GM12874 (cell line): ENCODE measurements around the gene BHLHA15.

ENCODE experiments used
- TF ChIP-seq, protein P1 (sequence below): IDR thresholded peaks from 2 replicates; pipeline ENCODE4 v1.5.1; 2011; ENCODE audit warnings: low read depth, mild to moderate bottlenecking, control low read depth, low read length, moderate library complexity; ENCODE audit not compliant: insufficient read depth

BHLHA15 gene

DNA sequence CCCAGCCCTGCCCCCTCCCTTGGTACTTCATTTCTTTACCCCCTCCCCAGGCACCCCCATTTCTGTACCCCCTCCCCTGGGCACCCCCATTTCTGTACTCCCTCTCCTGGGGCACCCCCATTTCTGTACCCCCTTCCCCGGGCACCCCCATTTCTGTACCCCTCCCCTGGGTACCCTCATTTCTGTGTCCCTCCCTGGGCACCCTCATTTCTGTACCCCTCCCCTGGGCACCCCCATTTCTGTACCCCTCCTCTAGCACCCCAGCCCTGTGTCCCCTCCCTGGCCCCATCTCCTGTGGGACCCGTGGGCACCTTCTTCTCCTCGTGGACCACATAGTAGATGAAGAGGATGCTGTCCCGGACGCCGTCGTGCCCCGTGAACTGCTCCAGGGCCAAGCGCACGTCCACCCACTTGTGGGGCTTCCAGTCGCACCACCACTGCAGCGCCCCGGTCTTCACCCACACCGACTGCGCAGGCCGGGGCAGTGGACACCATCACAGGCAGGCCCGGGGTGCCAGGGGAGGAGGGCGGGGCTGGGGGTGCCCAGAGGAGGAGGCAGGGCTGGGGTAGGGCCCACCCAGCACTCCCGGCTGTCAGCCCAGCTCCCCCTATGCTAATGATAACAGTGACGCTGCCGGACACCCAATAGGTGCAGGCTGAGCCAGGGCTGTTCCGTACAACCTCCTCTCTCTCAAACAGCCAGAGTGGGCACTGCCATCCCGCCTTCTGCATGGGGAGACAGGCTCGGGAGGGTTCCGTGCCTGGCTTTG, 20.4 kb downstream of the BHLHA15 start:
- TF ChIP-seq, protein P1, sequence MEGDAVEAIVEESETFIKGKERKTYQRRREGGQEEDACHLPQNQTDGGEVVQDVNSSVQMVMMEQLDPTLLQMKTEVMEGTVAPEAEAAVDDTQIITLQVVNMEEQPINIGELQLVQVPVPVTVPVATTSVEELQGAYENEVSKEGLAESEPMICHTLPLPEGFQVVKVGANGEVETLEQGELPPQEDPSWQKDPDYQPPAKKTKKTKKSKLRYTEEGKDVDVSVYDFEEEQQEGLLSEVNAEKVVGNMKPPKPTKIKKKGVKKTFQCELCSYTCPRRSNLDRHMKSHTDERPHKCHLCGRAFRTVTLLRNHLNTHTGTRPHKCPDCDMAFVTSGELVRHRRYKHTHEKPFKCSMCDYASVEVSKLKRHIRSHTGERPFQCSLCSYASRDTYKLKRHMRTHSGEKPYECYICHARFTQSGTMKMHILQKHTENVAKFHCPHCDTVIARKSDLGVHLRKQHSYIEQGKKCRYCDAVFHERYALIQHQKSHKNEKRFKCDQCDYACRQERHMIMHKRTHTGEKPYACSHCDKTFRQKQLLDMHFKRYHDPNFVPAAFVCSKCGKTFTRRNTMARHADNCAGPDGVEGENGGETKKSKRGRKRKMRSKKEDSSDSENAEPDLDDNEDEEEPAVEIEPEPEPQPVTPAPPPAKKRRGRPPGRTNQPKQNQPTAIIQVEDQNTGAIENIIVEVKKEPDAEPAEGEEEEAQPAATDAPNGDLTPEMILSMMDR: no peak

DNA sequence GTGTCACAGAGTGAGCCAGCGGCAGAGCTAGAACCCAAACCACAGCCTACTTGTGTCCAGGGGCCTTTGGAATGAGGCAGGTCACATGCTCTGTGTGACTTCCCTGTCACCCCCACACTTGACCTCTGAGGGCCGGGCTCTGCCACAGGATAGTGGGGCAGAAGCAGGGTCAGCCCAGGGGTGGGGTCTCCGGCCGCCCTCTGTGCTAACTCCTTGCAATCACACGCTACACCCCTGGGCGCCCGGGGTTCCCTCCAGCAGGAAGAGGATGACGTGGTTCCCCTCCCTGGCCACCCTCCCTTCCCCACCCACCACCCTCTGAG, 21.0 kb downstream of the BHLHA15 start:
- TF ChIP-seq, protein P1: no peak

DNA sequence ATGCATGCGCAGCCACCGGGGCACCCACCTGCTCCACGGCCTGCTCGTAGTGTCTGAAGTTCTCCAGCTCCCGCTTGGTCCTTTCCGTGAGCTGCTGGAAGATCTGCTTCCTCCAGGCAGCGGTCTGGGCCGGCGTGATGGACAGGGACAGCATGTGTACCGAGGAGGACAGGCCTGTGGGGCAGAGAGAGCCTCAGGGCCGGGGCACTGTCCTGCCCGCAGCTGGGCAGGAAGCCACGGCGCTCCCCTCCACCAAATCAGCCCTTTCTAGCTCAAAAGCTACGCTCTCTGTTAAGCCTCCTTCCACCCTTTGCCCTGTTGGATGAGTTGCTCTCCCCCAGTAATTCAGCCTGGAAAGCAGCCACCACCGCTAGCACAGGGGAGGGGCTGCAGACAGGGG, 21.6 kb downstream of the BHLHA15 start:
- TF ChIP-seq, protein P1: no peak

DNA sequence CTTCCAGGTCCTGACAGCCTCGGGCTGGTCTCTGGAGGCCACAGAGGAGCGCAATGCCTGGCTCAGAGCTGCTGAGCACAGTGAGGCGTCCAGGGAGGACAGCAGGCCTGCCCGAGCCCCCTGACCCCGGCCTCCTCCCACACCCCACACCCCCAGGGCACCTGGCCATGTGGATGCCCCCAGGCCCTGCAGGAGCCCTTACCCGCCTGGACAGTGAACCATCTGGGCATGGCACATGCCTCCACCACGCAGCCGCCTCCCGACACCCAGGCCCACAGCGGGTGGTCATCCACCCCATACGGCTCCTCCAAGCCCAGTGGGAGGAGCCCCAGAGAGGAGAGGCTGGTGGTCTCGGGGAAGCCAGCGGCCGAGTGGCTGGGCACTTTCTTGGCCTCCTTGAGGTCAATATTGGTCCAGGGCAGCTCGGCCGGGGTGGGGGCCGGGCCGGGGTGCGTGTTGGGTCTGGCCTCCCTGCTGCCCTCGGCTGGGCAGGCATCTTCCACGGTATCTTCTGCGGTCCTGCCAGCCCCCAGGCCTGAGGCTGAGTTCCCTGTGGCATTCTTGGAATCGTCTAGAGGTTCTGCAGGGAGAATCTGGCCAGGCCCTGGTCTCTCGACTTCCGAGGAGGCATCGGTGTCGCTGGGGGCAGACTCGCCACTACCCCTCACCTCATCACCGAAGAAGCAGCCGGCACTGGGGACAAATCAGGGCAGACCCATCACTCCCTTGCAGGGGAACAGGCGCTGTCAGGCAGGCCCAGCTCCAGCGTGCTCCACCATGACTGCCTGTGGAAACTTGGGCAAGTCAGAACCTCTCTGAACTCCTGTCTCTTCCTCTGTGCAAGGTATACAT, 22.2 kb downstream of the BHLHA15 start:
- TF ChIP-seq, protein P1: no peak

DNA sequence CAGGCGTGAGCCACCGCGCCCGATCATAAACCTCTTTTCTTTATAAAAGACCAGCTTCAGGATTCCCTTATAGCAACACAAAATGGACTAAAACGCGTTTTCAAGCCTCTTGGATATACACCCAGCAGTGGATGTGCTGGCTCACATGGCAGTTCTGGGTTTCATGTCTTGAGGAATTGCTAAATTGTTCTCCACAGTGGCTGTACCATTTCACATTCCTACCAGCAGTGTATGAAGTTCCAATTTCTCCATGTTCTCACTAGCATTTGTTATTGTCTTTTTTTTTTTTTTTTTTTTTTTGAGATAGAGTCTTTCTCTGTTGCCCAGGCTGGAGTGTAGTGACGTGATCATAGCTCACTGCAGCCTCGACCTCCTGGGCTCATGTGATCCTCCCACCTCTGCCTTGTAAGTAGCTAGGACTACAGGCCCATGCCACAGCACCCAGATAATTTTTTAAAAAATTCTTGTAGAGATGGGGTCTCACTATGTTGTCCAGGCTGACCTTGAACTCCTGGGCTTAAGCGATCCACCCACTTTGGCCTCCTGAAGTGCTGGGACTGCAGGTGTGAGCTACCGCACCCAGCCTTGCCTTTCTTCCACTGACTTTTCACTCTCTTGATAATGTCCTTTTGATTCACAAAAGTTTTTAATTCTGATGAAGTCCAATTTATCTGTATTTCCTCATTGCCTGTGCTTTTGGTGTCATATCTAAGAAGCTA, 23.3 kb downstream of the BHLHA15 start:
- TF ChIP-seq, protein P1: no peak

DNA sequence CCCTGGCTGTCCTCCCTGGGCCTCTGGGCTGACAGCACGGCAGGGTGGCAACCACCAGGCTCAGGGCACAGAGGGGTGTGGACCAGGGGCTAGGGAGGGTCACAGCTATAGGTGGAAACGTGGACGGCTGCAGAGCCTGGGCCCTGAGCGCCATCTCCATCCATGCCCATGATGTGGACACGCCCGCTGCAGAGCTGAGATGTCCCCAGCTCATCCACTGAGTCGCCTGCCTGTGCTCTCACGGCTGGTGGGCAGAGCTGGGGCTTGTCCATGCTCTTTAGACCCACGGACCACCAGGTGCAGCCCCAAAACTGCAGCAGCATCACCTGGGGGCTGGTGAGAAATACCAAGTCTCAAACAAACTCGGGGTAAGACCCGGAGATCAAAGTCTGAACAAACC, 24.7 kb downstream of the BHLHA15 start:
- TF ChIP-seq, protein P1: no peak
